ENCODE measurements around the gene TBC1D22A.

TBC1D22A gene

DNA sequence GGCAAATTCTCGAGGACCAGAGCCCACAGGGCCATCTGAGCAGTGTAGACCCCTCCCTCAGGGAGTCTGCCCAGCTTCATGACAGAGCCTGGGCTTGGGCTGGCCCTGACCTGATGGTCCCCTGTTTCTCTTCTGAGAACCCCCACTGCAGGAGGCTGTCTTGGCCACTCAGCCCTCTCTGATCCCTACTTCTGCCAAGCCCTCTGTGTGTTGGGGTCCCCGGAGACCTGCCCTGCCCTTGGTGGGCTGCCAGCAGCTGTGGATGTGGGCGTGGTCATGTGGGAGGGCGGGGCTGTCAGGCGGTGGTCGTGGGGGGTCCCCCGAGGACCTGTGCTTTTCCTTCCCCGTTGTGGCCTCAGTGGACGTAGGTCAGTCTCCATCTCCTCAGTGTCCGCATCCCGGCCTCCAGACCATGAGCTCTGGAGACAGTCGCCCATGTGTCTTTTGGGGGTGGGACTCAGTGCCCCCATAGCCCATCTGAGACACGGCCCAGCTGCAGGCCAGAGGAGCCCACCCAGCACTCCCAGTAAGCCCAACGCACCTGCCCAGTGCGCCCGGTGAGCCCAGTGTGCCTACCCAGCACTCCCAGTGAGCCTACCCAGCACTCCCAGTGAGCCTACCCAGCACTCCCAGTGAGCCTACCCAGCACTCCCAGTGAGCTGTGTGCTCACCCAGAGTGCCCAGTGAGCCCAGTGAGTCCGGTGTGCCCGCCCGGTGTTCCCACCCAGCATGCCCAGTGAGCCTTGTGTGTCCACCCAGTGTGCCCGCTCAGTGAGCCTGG is 409.2 kb downstream of the TBC1D22A start:
- DNase-seq (ENCODE audit: insufficient read length, low spot score) (no peak), FAIRE-seq (no peak)
- TF ChIP-seq POLR2A (IDR thresholded peaks at IDR 0.05; ENCODE audit: low read depth, low read length): no peak

DNA sequence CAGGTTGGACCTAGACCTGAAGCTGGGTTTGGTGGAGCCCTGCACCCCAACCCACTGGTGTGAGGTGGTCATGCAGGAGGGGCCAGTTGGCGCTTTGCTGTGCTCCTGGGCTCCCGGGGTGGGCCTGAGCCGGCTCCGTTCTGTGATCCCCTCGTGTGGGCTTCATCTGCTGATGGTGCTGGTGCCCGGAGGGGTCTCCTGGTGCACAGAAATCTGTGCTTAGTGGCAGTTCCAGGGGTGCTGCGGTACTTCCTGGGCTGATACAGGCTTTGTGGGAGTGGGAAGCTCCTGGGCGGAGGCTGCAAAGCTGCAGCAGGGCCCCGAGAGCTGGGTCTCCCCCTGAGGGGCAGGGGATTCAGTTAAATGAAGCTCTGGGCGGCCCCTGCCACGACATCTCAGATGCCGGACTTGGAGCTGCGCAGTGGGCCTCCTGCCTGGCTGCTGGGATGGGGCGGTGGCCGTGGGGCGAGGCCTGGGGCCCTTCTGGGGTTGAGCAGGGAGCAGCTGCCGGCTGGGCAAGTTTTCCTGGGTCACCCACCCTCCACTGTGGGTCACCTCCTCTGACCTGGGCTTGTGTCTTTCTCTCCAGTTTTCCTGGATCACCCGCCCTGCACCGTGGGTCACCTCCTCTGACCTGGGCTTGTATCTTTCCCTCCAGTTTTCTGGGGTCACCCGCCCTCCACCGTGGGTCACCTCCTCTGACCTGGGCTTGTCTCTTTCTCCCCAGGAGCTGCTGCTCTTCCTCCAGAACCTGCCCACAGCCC is 410.5 kb downstream of the TBC1D22A start:
- TF ChIP-seq POLR2A (IDR thresholded peaks at IDR 0.05; ENCODE audit: low read depth, low read length): no peak
- DNase-seq (ENCODE audit: insufficient read length, low spot score) (no peak), FAIRE-seq (no peak)

DNA sequence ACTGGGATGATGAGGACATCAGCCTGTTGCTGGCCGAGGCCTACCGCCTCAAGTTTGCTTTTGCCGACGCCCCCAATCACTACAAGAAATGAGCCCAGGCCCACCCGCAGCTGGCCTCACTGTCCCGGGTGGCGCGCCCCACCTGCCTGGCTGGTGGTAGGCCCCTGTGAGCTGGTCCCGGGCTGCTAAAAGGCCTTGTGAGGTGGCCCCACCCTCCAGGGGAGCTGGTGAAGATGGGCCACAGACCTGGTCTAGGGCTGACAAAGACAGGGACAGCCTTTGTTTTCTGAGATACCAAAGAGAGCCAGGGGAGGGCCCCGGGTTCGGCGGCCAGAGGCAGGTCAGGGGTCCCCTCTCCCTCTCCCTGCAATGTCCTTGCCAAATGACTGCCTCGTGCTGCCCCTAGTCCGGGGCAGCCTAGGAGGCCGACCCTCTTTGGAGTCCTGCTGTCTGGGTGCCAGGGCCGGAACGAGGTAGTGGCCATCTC is 411.1 kb downstream of the TBC1D22A start:
- TF ChIP-seq POLR2A (IDR thresholded peaks at IDR 0.05; ENCODE audit: low read depth, low read length): no peak
- DNase-seq (ENCODE audit: insufficient read length, low spot score) (no peak), FAIRE-seq (no peak)

DNA sequence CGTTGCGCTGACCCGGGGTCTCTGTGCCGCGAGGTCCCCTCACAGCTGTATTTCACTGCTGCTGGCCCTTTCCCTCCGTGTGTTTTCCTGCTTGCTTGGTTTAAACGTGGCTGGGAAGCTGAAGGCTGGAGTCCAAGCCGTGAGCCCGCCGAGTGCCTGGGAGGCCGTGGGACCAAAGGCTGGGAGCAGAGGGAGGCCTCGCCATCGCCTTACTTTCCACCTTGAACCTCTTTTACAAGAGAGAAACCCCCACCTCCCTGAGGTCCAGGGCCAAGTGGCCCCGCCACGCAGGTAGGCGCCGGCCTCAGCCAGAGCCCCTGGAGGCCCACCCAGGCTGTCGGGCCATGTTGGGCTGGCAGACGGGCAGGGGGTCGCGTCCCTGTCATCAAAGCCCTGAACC is 411.6 kb downstream of the TBC1D22A start:
- DNase-seq (ENCODE audit: insufficient read length, low spot score): no peak
- no peak for FAIRE-seq
- no peak for TF ChIP-seq POLR2A (IDR thresholded peaks at IDR 0.05; ENCODE audit: low read depth, low read length)

DNA sequence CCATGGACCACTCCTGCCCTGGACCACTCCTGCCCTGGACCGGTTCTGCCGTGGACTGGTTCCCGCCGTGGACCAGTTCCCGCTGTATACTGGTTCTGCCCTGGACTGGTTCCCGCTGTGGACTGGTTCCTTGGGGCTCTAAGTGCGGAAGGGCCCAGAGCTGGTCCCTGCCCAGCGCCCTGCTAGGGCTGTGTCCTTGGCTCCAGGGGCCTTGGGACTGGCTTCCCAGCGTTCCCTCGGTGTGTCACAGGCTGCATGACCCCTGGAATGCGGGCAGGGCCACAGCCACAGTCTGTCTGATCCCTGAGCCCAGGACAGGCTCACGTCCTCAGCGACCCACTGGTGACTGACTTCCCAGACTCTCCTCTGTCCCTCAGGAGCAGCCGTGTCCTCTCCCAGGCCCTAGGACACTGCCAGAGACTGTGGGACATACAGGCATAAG is 412.2 kb downstream of the TBC1D22A start:
- no peak for FAIRE-seq
- TF ChIP-seq POLR2A (IDR thresholded peaks at IDR 0.05; ENCODE audit: low read depth, low read length): no peak
- no peak for DNase-seq (ENCODE audit: insufficient read length, low spot score)

DNA sequence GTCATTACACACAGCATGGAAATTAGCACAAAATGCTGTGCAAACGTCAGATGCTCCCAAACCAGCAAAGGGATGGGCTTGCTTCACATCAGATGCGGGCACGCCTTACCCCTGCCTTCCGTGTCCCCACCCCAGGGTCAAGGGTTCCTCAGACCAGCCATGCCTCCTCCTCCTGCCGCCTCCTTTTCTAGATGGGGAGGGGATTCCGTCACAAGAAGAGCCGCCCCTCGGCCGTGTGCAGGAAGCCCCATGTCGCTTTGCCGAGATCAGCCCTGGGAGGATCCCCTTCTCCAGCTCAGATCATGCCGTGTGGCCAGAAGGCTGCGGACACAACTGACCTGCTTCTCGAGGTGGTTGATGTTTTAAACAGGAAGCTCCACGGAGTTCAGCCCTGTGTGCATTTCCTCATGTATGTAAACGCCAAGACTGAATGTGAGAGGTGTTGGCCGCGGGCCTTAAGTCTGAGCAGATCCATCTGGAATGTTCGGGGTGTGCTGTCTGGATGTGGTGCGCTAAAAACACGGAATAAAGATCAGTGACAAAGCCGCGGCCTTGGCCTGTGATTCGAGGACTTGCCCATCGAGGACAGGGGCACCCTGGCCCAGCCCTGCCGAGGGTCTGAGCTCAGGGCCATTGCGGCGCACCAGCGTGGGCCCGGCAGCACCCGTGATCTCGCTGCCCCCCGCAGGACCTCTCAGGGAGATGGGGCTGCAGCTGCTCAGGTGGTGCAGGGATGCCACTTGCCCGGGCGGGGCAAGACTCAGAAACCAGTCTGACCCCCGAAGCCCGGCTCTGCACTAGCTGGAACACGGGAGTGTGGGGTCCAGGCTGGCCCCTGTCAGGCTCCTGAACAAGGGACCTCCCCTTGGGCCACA is 412.9 kb downstream of the TBC1D22A start:
- TF ChIP-seq POLR2A (IDR thresholded peaks at IDR 0.05; ENCODE audit: low read depth, low read length): no peak
- DNase-seq (ENCODE audit: insufficient read length, low spot score) (no peak), FAIRE-seq (no peak)

DNA sequence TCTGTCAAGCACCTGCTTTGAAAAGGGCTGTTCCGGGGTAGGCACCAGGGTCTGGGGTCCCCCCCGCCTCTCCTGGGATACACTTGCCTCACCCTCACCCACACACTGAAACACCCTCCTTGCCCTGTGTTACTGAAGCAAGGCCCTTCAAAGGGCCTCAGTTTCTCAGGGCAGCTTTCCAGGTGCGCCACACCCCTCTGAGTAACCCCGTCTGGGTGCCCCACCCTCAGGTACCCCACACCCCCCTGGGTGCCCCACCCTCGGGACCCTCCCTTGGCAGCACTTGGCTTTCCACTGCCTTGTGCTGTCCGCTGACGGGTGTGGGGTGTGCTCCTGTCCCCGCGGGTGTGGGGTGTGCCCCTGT is 413.6 kb downstream of the TBC1D22A start:
- DNase-seq (ENCODE audit: insufficient read length, low spot score) (no peak), FAIRE-seq (no peak)
- no peak for TF ChIP-seq POLR2A (IDR thresholded peaks at IDR 0.05; ENCODE audit: low read depth, low read length)

DNA sequence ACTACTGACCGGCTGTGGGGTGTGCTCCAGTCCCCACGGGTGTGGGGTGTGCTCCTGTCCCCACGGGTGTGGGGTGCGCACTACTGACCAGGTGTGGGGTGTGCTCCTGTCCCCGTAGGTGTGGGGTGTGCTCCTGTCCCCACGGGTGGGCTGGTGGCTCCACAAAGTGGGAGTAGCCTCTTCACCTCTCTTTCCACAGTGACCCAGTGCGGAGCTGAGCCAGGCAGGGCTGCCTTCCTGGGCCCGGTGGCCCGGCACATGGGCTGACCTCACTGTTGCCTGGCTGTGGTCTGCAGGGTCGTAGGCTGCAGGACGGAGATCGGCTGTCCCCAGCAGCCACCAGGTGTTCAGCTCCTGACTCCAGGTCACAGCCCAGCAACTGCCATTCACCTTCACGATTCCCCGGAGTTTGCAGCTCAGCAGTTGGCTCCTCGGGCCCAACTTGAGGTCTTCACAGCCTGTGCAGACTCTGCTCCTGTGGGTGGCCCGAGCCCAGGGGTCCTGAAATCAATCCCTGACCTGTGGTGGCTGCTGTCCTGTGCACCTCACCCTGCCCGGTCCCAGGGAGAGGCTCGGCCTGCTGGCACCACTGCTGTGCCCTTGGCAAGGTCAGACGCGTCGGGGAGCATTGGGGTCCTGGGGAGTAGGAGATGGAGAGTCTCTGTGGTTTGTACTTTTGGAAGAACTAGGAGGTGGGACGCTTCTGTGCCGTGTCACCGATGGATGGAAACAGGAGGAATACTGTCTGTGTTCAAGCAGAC is 414.3 kb downstream of the TBC1D22A start:
- FAIRE-seq (no peak), DNase-seq (ENCODE audit: insufficient read length, low spot score) (no peak)
- no peak for TF ChIP-seq POLR2A (IDR thresholded peaks at IDR 0.05; ENCODE audit: low read depth, low read length)

DNA sequence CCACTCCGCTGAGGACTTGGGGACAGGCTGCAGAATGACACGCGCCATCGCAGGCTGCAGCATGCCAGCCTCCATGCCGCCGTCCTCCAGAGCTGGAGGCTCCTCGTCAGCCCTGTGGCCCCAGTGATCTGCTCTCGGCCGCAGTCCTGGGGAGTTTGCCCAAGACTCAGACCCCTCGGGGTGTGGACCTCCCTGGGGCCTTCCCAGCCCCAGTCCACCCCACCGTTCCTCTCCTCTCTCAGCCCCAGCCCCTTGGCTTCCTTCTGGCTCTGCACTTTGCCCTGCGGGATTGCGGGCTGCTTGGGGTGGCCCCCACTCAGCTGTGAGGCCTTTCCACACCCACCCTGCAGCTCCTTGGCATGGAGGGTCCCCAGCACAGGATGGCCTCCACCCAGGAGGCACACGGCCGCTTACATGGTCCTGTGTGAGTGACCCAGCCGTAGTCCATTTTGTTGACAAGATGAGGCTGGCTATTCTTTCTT is 414.9 kb downstream of the TBC1D22A start:
- TF ChIP-seq POLR2A (IDR thresholded peaks at IDR 0.05; ENCODE audit: low read depth, low read length): no peak
- FAIRE-seq: no peak
- no peak for DNase-seq (ENCODE audit: insufficient read length, low spot score)

DNA sequence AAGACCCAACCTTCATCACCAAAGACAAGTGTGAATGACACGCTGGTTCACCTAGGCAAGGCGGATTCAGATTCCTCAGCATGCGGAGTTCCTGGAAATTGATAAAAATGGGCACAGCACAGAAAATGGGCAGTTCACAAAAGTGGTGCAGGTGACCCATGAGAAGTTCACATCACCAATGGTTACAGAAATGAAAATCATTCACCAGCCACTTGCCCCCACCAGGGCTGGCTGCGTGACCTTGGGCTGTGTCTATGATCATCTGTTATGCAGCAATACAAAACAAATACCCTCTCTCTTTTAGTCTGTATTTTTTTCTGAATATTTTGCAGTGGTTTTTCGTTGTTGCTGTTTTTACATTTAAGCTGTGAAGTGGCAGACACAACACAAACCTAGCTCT is 415.9 kb downstream of the TBC1D22A start:
- no peak for TF ChIP-seq POLR2A (IDR thresholded peaks at IDR 0.05; ENCODE audit: low read depth, low read length)
- DNase-seq (ENCODE audit: insufficient read length, low spot score) (no peak), FAIRE-seq (no peak)

DNA sequence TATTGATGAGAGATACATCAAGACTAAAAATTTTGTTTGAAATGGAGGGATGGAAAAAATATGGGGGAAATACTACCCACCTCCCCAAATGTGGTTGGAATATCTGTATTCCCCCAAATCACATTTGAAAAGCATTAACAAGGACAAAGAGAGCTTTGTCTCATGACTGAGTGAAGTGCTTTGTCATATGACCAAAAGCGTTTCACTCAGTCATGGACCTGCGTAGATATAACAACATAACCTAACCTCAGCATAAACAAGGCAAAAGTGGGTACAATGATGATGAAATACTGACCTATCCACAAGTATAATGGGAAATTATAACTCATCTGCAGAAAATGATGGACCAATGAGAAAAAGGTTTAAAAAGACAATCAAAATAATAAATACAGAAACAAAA is 418.3 kb downstream of the TBC1D22A start:
- DNase-seq (ENCODE audit: insufficient read length, low spot score) (no peak), FAIRE-seq (no peak)
- no peak for TF ChIP-seq POLR2A (IDR thresholded peaks at IDR 0.05; ENCODE audit: low read depth, low read length)

DNA sequence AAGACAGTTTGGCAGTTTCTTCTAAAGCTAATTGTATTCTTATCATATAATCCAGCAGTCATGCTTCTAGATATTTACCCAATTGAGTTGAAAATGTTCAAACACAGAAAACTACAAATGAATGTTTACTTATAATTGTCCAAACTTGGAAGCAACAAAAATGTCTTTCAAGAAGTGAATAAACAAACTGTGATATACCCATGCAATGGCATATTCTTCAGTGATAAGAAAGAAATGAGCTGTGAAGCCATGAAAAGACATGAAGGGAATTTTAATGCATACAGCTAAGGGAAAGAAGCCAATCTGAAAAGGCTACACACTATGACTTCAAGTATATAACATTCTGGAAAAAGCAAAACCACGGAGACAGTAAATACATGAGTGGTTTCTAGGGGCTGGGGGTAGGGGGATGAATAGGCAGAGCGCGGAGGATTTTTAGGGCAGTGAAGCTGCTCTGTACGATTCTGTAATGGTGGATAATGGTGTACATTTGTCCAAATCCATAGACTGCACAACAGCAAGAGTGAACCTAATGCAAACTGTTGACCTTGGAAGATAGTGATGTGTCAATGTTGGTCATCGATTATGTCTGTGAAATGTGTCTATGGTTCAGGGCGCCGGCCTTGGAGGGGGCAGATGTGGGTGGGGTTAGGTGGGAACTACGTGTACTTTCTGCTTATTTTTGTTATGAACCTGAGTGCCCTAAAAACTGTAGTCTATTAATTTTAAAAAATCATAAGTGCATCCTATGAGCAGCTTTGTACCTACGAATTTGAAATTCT is 424.9 kb downstream of the TBC1D22A start:
- no peak for FAIRE-seq

More for the DNA sequence above, 424.9 kb downstream of the TBC1D22A start:
- no peak for TF ChIP-seq POLR2A (IDR thresholded peaks at IDR 0.05; ENCODE audit: low read depth, low read length)
- DNase-seq (ENCODE audit: insufficient read length, low spot score): no peak

Measured in H54 (cell line).